GM18951 (cell line): ENCODE results near the gene ANO2.

Source experiments
- POLR2A ChIP-seq: IDR thresholded peaks from 4 replicates; pipeline ENCODE4 v1.6.1; 2011; ENCODE audit warnings: mild to moderate bottlenecking; ENCODE audit not compliant: insufficient read length, insufficient read depth; ENCODE audit errors: extremely low read depth
- in situ Hi-C: fragments of 300-500 bp; cut with MboI; formaldehyde crosslinking; loops from one replicate; pipeline ENCODE4 v1.12.0; 2022; ENCODE audit warnings: low sequenced_read_pairs, mixed read lengths, inconsistent platforms; ENCODE audit not compliant: unreplicated experiment

The ANO2 gene

DNA sequence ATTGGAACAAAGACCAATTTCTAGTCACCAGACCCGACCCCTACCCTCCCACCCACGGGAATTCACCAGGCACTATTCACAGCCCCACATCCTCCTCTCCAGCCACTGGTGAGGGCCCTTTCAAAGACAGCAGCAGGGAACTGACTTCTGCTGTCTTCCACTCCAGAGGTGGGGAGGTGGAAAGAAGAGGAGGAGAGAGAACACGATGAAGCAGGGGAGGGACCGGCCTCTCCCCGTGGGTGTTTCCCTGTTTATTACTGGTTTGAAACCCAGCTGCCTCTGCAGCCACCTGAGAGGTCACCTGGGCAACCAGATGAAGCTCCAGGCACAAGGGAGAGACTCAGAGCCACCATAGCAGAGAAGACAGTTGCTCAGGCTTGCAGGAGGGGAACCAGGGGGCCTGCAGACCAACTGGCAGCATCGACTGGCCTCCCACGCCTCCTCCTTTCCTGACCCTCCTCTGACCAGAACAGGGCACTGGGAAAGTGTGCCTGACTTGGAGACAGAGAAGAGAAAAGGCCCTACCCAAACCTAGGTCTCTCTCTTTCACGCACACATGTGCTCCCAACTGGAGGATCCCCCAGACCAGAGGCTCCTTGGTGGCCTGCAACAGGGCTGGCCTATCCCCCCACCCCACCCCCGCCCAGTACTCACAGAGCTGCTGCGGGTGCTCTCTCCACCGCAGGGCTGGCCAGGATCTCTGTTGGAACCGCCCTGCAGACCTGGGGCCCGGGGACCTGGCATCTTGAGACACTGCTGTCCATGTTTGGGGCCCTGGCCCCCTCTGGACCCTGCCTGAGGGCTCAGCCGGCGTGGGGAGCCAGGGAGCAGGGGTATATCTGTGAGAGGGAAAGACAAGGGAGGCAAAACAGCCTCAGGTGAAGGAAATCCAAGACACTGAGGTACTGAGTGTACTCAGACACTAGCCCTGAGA, 22.8 kb downstream of the ANO2 start:
- TF ChIP-seq POLR2A: no peak
- in situ Hi-C loops: no loop called here

DNA sequence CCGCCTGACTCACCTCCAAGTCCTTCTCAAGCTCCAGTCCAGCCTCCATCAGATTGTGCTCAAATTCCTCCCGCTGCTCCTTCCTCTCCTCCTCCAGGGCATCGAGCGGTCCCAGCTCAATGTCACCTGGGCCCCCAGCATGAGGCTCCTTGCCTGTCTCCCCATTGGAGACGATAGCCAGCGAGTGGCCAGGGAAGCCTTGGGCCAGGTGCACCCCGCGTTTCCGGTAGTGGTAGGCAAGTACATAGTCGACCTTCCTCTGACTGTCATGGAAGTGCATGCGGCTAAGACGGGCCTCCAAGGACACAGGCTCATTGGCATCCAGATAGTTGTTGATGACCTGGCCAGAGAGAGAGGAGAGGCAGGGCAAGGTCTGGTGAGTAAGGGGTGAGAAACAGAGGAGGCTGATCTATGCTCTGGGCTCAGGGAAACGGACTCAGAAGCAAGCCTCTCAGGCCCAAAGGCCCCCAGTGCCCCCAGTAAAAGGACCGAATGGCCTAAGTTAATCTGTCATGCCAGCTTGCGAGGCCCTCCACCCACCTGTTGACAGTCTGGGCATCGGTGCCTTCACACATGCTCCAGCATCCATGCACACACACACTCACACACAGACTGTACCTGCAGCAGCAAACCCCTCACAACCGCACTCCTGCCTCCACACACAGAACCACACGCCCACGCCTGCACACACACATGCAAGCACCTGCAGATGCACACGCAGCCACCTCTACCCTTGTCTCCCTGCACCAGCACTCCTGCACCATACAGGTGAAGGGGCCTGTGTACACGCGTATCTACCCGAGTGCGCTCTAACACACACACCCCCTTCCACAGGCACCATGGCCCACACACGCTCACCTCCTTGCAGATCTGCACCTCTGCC, 23.8 kb downstream of the ANO2 start:
- no peak for TF ChIP-seq POLR2A
- in situ Hi-C loops: no loop called here

DNA sequence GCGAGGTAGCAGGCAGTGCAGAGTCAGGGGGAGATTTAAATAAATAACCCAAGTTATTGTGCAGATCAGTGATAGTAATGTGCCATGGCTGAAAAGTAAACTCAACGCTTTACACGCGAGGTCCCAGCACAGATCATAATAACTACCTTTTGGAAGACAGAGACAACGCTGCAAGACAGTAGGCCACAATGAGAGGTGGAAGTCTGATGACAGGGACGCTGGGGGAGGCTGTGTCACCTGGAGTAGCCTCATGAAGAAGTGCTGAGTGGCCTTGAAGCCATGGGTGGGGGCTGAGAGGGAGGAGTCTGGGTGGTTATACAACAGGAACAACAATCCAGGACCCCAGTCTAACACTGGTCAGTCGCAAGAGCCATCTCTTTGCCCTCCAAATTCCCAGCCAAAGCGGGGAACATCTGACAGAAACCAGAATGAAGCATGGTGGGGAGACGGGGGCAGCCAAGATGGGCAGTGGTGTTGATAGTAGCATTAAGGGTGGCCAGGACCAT, 28.2 kb downstream of the ANO2 start:
- TF ChIP-seq POLR2A: no peak
- in situ Hi-C loops: no loop called here

DNA sequence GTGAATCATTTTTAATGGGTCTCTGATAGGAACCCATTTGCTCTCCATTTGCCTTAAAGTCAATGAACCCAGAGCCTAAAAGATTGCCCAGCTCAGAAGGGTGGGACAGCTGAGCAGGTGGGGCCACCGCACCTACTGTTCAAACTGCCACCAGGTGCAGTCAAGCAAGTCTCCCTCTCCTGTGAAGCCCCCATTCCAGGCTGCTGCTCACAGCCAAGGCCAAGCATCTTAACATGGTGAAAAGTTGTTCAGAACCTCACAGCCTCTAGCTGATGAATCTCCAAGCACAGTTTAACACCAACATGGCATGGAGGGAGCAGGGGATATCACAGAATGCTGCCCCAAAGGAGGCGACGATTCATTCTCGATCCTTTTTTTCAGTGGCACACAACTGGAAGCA, 29.5 kb downstream of the ANO2 start:
- in situ Hi-C loops: no loop called here
- TF ChIP-seq POLR2A: no peak

DNA sequence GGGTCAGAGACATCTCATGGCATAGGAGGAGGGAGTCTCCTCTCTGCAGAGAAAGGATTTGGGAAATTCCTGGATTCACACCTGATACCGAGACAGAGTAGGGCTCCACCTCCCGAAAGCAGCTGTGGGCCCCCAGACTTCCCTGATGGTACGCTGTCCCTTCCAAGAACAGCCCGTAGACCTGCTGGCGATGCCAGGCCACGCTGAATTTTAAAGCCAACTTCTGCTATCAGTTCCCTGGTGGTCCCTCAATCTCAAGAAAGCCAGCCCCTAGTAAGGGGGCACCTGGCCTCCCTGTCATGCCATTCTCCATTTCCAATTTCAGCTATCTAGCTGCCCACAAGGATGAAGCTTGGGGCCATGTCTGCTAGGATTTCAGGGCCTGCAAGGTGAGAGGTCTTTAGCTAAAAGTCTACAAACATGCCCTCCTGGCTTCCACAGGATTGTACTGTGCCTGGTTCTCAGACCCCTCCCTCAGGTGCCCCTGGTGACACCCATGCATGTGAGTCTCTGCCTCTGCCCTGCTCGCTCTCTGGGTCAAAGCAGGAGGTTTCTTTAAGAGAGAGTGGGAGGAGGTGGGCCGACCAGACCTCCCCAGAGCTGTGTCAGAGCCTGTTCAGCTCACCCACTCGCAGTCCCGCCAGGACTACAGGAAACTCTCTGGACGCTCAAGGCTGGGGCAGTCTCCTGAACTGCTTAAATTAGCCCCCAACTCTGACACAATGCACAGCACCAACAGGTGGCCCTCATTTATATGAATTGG, 30.5 kb downstream of the ANO2 start:
- in situ Hi-C loops: no loop called here
- no peak for TF ChIP-seq POLR2A

DNA sequence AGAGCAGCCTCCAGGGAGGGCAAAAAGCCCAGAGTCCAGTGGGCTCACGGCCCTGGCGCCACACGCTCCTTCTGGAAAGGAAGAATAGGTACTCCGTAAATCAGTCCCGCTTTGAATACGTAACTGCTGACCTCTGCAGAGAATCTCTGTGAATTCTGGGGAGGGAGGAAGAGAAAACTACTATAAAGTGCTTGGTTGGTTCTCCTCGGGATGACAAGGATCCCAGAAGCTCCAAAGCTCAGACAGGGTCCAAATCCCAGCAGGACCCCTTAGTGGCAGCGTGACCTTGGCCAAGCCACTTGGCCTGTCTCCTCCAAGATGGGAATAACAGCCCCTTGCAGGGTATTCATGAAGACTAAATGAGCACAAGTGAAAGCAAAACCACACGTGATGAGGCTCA, 31.7 kb downstream of the ANO2 start:
- in situ Hi-C loops: no loop called here
- no peak for TF ChIP-seq POLR2A

DNA sequence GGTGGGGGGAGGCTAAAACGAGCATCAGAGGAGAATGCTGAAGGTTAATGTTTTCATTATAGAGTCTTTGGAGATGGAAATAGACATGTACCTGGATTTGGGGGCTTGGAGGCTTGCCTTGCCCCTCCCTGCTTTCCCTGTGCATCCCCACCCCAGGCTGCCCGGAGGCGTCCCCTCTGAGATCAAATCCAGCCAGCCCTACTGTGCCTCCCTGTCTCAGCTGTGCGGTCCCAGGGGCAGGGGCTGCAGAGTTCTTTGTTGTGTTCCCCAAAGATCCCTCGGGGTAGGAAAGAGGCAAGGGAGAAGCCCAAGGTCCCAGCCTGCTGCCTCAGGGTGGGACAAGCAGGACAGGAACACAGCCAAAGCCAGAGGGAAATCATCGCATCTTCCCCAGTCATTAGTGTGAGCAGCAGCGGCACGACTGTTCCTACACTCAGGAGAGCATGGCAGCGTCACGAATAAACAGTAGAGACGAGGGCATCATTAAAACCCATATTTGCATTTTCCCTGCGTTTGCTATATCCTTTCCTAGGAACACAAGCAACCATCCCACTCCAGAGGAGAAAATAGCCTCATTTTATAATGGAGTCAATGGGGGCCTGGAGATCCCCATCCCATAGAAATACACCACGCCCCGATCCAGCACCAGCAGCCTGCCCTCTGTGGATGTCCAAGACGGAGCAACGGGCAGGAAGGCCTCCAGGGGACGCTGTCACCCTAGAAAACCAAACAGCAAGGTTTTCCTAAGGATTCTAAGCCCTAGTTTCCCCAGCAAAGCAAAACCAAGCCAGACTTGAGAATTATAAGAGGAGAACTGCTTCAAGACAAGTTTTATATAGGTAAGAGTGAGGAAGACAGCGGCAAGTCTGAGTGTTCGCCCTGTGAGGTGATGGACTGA, 32.4 kb downstream of the ANO2 start:
- no peak for TF ChIP-seq POLR2A
- in situ Hi-C loops: no loop called here

DNA sequence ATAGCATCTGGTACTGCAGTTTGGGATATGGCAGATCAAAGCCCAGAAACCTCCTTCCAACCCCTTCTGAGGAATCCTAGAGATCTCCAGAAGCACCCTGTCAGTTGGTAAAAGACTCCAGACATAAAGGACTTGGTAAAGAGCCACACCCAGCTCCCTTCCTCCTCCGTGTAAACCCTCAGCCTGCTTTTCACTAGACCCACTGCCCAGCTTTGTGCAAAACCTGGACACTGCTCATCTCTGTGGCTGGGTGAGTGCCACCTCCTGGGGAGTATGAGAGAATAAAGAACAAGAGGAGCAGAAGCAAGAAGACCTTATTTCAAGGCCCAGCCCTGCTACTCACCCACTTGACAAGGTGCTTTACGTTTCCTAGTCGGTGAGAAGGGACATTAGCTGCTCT, 33.0 kb downstream of the ANO2 start:
- TF ChIP-seq POLR2A: no peak
- in situ Hi-C loops: no loop called here

DNA sequence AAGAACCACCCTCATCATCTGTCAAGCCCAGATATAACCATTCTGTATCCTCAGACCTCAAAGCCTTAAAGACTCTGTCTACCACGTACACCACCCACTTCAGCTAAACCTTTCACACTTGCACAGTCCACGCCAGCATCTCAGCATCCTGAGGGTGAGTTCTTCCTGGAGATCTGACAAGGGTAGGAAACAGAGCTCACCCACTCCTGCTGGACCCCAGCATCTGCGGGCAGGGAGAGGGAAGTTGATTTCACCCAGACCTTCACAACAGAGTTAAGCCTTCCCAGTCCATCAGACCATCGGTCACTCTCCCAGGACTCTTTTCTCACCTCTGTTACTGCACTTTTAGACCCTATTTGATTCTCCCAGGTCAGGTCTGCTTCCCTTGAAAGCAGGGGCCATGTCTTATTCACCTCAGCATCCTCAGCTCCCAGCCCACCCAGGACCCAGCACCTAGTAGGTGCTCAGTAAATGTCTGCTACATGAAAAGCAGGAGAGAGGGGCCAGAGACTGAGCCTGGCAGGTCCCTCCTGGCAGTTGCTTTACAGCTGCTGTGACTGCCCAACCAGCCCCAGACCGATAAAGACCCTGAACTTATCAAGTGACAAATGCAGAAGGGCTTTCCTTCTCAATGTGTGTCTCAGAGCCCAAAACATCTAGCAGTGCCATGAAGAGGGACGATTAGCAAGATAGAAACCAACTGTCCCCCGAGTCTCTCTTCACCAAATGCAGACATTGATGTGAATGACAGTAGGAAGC, 34.1 kb downstream of the ANO2 start:
- in situ Hi-C loops: no loop called here
- TF ChIP-seq POLR2A: no peak

DNA sequence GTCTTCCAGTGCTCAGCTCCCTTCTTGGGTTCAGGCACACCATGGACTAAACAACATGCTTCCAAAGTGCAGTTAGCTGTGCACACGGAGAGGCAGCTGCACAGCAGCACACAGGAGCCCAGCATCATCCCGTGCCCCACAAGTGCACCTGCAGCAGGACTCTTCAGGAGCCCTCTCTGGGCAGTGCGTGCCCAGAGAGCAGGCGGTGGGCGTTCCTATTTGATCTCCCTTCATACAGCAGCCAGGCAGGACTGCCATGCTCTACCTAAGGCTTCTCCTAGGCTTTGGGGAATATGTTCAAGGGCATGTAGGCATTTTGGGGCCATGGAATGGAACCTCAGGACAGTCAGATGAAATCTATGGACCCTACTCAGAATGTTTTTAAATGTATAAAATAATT, 35.5 kb downstream of the ANO2 start:
- in situ Hi-C loops: no loop called here
- no peak for TF ChIP-seq POLR2A

DNA sequence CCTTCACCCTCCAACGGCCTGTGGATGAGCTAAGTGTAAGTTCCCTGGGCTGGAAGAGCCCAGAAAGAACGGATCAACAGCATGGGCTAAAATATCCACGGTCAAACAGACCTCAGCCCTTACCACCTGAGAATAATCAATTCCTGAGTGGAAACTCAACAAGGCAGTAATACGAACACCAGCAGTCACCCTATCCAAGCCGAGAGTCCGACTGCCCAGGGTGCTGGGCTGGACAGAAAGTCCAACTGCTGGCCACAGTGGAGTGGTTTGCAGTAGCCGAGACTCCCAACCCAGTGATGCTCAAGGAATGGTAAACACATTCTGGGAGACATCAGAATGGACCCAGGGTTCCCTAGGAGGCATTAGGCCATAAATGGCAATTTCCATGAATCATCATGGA, 36.8 kb downstream of the ANO2 start:
- in situ Hi-C loops: no loop called here
- TF ChIP-seq POLR2A: no peak
